HepG2 (cell line): ENCODE measurements around the gene TMEM220. TPM values are rescaled to one million over a fixed set of nuclear protein-coding genes. Genes with fewer than 3 reads are reported as not detected.

ENCODE experiments used
- DR1 ChIP-seq: sonication (generic); formaldehyde crosslinking; IDR thresholded peaks from 2 replicates; pipeline ENCODE4 v1.8.0; 2021; ENCODE audit warnings: mild to moderate bottlenecking, missing genetic modification reagents, inconsistent platforms
- ELK4 ChIP-seq: sonication (generic); formaldehyde crosslinking; IDR thresholded peaks from 2 replicates; pipeline ENCODE4 v1.9.0; 2021; ENCODE audit warnings: missing genetic modification reagents, borderline replicate concordance
- FOXP4 ChIP-seq: sonication (generic); formaldehyde crosslinking; IDR thresholded peaks from 2 replicates; pipeline ENCODE4 v1.4.0; 2020; ENCODE audit warnings: missing genetic modification reagents
- GTF3A ChIP-seq: sonication (generic); formaldehyde crosslinking; conservative IDR thresholded peaks from 2 replicates; pipeline ENCODE4 v1.4.0; 2020; ENCODE audit warnings: mild to moderate bottlenecking, missing genetic modification reagents
- GZF1 ChIP-seq: sonication (generic); formaldehyde crosslinking; IDR thresholded peaks from 2 replicates; pipeline ENCODE4 v1.5.1; 2020; ENCODE audit warnings: mild to moderate bottlenecking, missing genetic modification reagents
- HMG20B ChIP-seq: conservative IDR thresholded peaks from 2 replicates; pipeline ENCODE4 v1.6.1; 2016; ENCODE audit warnings: missing genetic modification reagents, missing compliant biosample characterization
- KLF16 ChIP-seq, 2 experiments: sonication (generic) in 1 of 2; formaldehyde crosslinking in 1 of 2; IDR thresholded peaks; 2 replicates each; pipeline versions ENCODE4 v1.6.1 to v1.8.0; 2016 to 2023; ENCODE audit warnings: missing genetic modification reagents in 2 of 2, missing compliant biosample characterization in 1 of 2
- MAX ChIP-seq: IDR thresholded peaks from 2 replicates; pipeline ENCODE4 v1.6.1; 2012; ENCODE audit warnings: inconsistent platforms
- MLX ChIP-seq: IDR thresholded peaks from 2 replicates; pipeline ENCODE4 v1.6.1; 2016
- MXD3 ChIP-seq: IDR thresholded peaks from 2 replicates; pipeline ENCODE4 v1.6.1; 2016; ENCODE audit warnings: mild to moderate bottlenecking, missing biosample characterization, missing genetic modification reagents
- NONO ChIP-seq, 2 experiments: fragments of 450-650 bp in 1 of 2; sonication (generic) in 1 of 2; formaldehyde crosslinking in 1 of 2; IDR thresholded peaks in 1 of 2; conservative IDR thresholded peaks in 1 of 2; 2 replicates each; pipeline versions ENCODE4 v1.6.1 to v1.8.0; 2017 to 2022; ENCODE audit warnings: mild to moderate bottlenecking in 1 of 2, missing genetic modification reagents in 1 of 2, moderate library complexity in 1 of 2
- PATZ1 ChIP-seq: sonication (generic); formaldehyde crosslinking; IDR thresholded peaks from 2 replicates; pipeline ENCODE4 v1.4.0; 2020; ENCODE audit warnings: missing genetic modification reagents
- PRDM4 ChIP-seq: sonication (generic); formaldehyde crosslinking; IDR thresholded peaks from 2 replicates; pipeline ENCODE4 v1.9.0; 2021; ENCODE audit warnings: missing genetic modification reagents, borderline replicate concordance
- SP140L ChIP-seq: sonication (generic); formaldehyde crosslinking; IDR thresholded peaks from 2 replicates; pipeline ENCODE4 v1.4.0; 2020; ENCODE audit warnings: missing genetic modification reagents, borderline replicate concordance
- SRSF4 ChIP-seq: fragments of 200-400 bp; formaldehyde crosslinking; IDR thresholded peaks from one replicate; pipeline ENCODE4 v1.6.1; 2018; ENCODE audit warnings: mild to moderate bottlenecking, low read depth, low read length, moderate library complexity; ENCODE audit not compliant: poor library complexity, severe bottlenecking
- ZNF432 ChIP-seq: sonication (generic); formaldehyde crosslinking; IDR thresholded peaks from 2 replicates; pipeline ENCODE4 v1.5.0; 2020; ENCODE audit warnings: missing genetic modification reagents, mild to moderate bottlenecking, borderline replicate concordance
- ZNF772 ChIP-seq: sonication (generic); formaldehyde crosslinking; IDR thresholded peaks from 2 replicates; pipeline ENCODE4 v1.5.0; 2020; ENCODE audit warnings: mild to moderate bottlenecking, missing genetic modification reagents
- ZZZ3 ChIP-seq: sonication (generic); formaldehyde crosslinking; IDR thresholded peaks from 2 replicates; pipeline ENCODE4 v1.4.0; 2020; ENCODE audit warnings: missing genetic modification reagents, mild to moderate bottlenecking, borderline replicate concordance
- polyA plus RNA-seq, 8 experiments: library from polyadenylated mRNA; depleted of rRNA in 3 of 8; stranded (reverse) in 7 of 8; unstranded in 1 of 8; fragments of >200 nt; fragmentation: Illumina TruSeq in 4 of 8; extraction: Trizol in 4 of 8; gene quantifications; 2 replicates each; pipeline versions ENCODE4 v1.2.1 to v1.2.3, GENCODE V29; 2011 to 2016; ENCODE audit warnings: low read depth in 4 of 8, missing spikeins in 1 of 8, mixed read lengths in 1 of 8; ENCODE audit not compliant: insufficient read depth in 1 of 8
- total RNA-seq, 5 experiments: library from RNA; depleted of rRNA; stranded (reverse); fragments of >200 nt; fragmentation: Illumina TruSeq; extraction: Trizol; gene quantifications; 2 replicates each; pipeline ENCODE4 v1.2.3, GENCODE V29; 2016; ENCODE audit warnings: low read depth in 1 of 5

Gene TMEM220
- total and polyA plus RNA-seq, 2 of the 13 experiments (the other 11 are each of a cell fraction or from before 2014, with no cell fraction given), result 1.3 to 2.2 TPM

GRCh38 chr17:10729334-10730193 is at the start of gene TMEM220 (continued):
- TF ChIP-seq MLX (CRISPR knock-in tag) (no peak), KLF16 (CRISPR knock-in tag; IDR thresholded peaks at IDR 0.05) (0 out of 4 replicates have a peak, but pooled peaks of 1 of the 2 experiments have one; percentile 30), MAX (peak; percentile 90), MXD3 (CRISPR knock-in tag) (peak; percentile 82; the same call in 1 of the 2 replicates), DR1 (no peak; the same call in 1 of the 2 replicates), GTF3A (CRISPR knock-in tag) (no peak), SRSF4 (no peak), ZNF772 (peak; percentile 53; the same call in 1 of the 2 replicates), ELK4 (no peak), NONO (IDR thresholded peaks at IDR 0.05) (no peak), NONO (CRISPR knock-in tag; conservative IDR thresholded peaks at IDR 0.05) (peak; percentile 91), PATZ1 (CRISPR knock-in tag) (peak; percentile 83), PRDM4 (CRISPR knock-in tag) (no peak), ZNF432 (CRISPR knock-in tag) (no peak), HMG20B (no peak), SP140L (CRISPR knock-in tag) (no peak), ZZZ3 (0 out of 2 replicates have a peak, but pooled peaks have one; percentile 80), FOXP4 (CRISPR knock-in tag) (peak; percentile 39), GZF1 (no peak)
